ENCODE results near the gene ABCA4.

DNA sequence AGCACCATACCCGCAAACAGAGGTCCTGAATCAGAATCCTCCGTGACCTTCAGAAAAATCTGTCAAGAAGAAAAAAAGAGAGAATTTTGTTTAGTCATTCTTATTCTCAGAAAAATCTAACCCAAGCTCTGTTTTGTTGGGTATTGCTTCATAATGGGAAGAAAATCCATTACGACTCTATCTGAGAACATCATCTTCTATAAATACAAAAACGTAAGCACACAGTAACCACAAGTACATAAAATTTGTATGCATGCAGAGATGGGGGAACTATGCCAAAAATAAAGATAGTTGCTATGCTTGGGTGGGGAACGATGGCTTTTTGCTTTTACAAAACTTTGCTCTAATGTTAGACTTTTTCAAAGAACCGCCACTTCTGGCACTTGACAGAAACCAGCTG lies 84.2 kb downstream of the ABCA4 start:
- TF ChIP-seq, protein P1, sequence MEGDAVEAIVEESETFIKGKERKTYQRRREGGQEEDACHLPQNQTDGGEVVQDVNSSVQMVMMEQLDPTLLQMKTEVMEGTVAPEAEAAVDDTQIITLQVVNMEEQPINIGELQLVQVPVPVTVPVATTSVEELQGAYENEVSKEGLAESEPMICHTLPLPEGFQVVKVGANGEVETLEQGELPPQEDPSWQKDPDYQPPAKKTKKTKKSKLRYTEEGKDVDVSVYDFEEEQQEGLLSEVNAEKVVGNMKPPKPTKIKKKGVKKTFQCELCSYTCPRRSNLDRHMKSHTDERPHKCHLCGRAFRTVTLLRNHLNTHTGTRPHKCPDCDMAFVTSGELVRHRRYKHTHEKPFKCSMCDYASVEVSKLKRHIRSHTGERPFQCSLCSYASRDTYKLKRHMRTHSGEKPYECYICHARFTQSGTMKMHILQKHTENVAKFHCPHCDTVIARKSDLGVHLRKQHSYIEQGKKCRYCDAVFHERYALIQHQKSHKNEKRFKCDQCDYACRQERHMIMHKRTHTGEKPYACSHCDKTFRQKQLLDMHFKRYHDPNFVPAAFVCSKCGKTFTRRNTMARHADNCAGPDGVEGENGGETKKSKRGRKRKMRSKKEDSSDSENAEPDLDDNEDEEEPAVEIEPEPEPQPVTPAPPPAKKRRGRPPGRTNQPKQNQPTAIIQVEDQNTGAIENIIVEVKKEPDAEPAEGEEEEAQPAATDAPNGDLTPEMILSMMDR (IDR thresholded peaks at IDR 0.05; ENCODE audit: poor library complexity) = no peak
- no peak for TF ChIP-seq EZH2 (IDR thresholded peaks at IDR 0.05; ENCODE audit: borderline replicate concordance)
